ENCODE measurements around the gene GJA8.
"Not testable (repeated sequence)": the region's sequence is repeated elsewhere in the genome, so short reads cannot be mapped to it uniquely, and the experiment has no call there.

The GJA8 gene

GRCh38 chr1:147927689-147928088 is 25.1 kb downstream of the GJA8 start:
- not testable (repeated sequence) for DNase-seq (ENCODE audit: low spot score)

GRCh38 chr1:147928236-147929132 is 25.9 kb downstream of the GJA8 start, which contains the start of gene GPR89B:
GPR89B (plus strand) TSS chr1:147928420; CDS start chr1:147928537, 117 bp downstream.
- DNase-seq (ENCODE audit: low spot score), result peak; percentile 86

- not testable (repeated sequence) for DNase-seq (ENCODE audit: low spot score)
These were observed 28.5 kb downstream of the GJA8 start for GRCh38 chr1:147931137-147931536.

- DNase-seq (ENCODE audit: low spot score), result not testable (repeated sequence)
These were observed 32.7 kb downstream of the GJA8 start for GRCh38 chr1:147935296-147935695.

GRCh38 chr1:147940456-147940855 is 37.9 kb downstream of the GJA8 start:
- DNase-seq (ENCODE audit: low spot score), result not testable (repeated sequence)

GRCh38 chr1:147942563-147942962 is 40.0 kb downstream of the GJA8 start:
- DNase-seq (ENCODE audit: low spot score), result not testable (repeated sequence)

- DNase-seq (ENCODE audit: low spot score), result not testable (repeated sequence)
These were observed 46.9 kb downstream of the GJA8 start for GRCh38 chr1:147949517-147949916.
